Stomach smooth muscle (tissue), 2 donors: ENCODE measurements around the gene SMOC2.

Source experiments
- H3K27ac ChIP-seq: one replicate; pipeline ENCODE4 v1.7.0; 2013; ENCODE audit warnings: mild to moderate bottlenecking, low read length, inconsistent platforms
- H3K27me3 ChIP-seq, 2 donors: one replicate each; pipeline ENCODE4 v1.7.0; 2013; ENCODE audit warnings: low read length in 2 of 2; ENCODE audit not compliant: insufficient read depth in 2 of 2, control insufficient read depth in 1 of 2
- H3K36me3 ChIP-seq, 2 donors: one replicate each; pipeline ENCODE4 v1.7.0; 2013; ENCODE audit warnings: low read length in 2 of 2; ENCODE audit not compliant: control insufficient read depth in 2 of 2, insufficient read depth in 2 of 2
- H3K4me1 ChIP-seq: one replicate; pipeline ENCODE4 v1.7.0; 2013; ENCODE audit warnings: low read length; ENCODE audit not compliant: control insufficient read depth, insufficient read depth
- H3K4me3 ChIP-seq, 2 donors: one replicate each; pipeline ENCODE4 v1.7.0; 2013; ENCODE audit warnings: low read length in 2 of 2
- H3K9ac ChIP-seq, 2 donors: one replicate each; pipeline ENCODE4 v1.7.0; 2013; ENCODE audit warnings: low read length in 2 of 2, mild to moderate bottlenecking in 1 of 2
- H3K9me3 ChIP-seq, 2 donors: one replicate each; pipeline ENCODE4 v1.7.0; 2013; ENCODE audit warnings: low read length in 2 of 2; ENCODE audit not compliant: control insufficient read depth in 2 of 2
- donor health status: healthy.
- donor health status: Pancreatic carcinoma.

The SMOC2 gene

GRCh38 chr6:168517742-168518347 lies 76.9 kb downstream of the SMOC2 start:
- no peak overlapping the region for H3K9ac ChIP-seq
- no peak overlapping the region for H3K27ac ChIP-seq
- no peaks in the 10 kb centered on the region for H3K27me3 ChIP-seq
- peaks cover 4% of the 10 kb centered on the region for H3K4me1 ChIP-seq
- no peaks in the 10 kb centered on the region for H3K9me3 ChIP-seq
- H3K4me3 ChIP-seq: no peak overlapping the region
- peaks cover 22 to 23% of the 10 kb centered on the region in 2 donors for H3K36me3 ChIP-seq

GRCh38 chr6:168518348-168518745 lies 77.4 kb downstream of the SMOC2 start:
- no peak overlapping the region for H3K4me3 ChIP-seq
- no peak overlapping the region for H3K9ac ChIP-seq
- H3K9me3 ChIP-seq: no peaks in the 10 kb centered on the region
- H3K36me3 ChIP-seq: peaks cover 22 to 23% of the 10 kb centered on the region in 2 donors
- H3K27ac ChIP-seq: no peak overlapping the region
- H3K4me1 ChIP-seq: peaks cover 4% of the 10 kb centered on the region
- no peaks in the 10 kb centered on the region for H3K27me3 ChIP-seq

DNA sequence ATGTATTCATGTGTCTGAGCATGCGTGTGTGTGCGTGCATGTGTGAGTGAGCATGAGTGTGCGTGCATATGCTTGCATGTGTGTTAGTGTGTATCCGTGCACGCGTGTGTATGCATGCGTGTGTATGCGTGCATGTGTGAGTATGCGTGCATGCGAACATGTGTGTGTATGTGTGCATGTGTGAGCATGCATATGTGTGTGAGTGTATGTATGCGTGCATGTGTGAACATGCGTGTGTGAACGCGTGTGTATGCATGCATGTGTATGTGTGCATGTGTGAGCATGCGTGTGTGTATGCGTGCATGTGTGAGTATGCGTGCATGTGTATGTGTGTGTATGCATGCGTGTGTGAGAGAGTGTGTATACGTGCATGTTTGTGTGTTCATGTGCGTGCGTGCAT lies 77.9 kb downstream of the SMOC2 start:
- no peaks in the 10 kb centered on the region for H3K9me3 ChIP-seq
- no peaks in the 10 kb centered on the region for H3K27me3 ChIP-seq
- no peak overlapping the region for H3K4me3 ChIP-seq
- H3K27ac ChIP-seq: no peak overlapping the region
- peaks cover 22 to 23% of the 10 kb centered on the region in 2 donors for H3K36me3 ChIP-seq
- H3K9ac ChIP-seq: no peak overlapping the region
- H3K4me1 ChIP-seq: peaks cover 4% of the 10 kb centered on the region

DNA sequence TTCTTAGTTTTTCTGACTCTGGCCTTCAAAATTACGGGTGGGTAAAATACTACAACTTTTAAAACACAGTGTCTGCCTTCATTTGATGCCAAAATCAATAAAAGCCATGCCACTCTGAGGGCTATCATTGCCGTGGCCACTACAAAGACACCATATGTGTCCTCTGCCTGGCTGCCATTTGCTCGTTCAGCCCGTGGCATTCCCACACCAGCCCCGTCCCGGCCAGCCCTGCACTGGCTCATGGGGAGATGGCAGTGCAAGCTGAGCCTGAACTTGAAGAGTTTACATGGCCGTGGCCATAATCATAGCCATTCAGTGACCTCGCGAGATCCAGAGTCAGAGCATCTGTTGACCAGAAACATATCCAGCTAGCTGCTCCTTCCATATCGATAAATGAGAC lies 79.2 kb downstream of the SMOC2 start:
- Histone ChIP-seq H3K36me3 (peaks cover 20 to 23% of the 10 kb centered on the region in 2 donors), H3K4me1 (peaks cover 4% of the 10 kb centered on the region), H3K27me3 (no peaks in the 10 kb centered on the region), H3K4me3 (no peak overlapping the region), H3K9me3 (no peaks in the 10 kb centered on the region), H3K9ac (no peak overlapping the region), H3K27ac (no peak overlapping the region)

GRCh38 chr6:168524571-168525001 lies 83.6 kb downstream of the SMOC2 start:
- no peaks in the 10 kb centered on the region for H3K9me3 ChIP-seq
- H3K4me3 ChIP-seq: no peak overlapping the region
- peak overlapping the region; percentile 95 for H3K27ac ChIP-seq
- H3K36me3 ChIP-seq: peaks cover 6 to 8% of the 10 kb centered on the region in 2 donors
- no peak overlapping the region for H3K9ac ChIP-seq
- H3K27me3 ChIP-seq: no peaks in the 10 kb centered on the region
- peaks cover 27% of the 10 kb centered on the region for H3K4me1 ChIP-seq

DNA sequence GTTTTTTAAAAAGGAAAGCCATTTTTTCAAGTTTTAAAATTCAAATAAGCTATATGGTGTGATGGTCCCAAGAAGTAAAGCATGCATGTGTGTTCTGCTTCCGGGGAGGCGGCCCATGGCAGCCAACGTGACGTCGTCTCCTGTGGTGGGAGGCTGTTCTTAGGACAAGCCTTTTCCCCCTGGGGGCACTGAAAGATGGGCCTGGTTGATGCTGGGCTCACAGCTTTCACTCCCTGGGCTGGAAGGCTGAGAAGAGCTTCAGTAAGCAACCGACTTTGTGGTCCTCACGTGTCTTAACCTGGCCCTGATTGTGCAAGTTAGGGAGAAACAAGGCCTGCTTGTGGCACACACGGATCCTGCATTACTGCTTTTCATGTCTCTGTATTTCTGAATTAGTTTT lies 84.1 kb downstream of the SMOC2 start:
- H3K4me1 ChIP-seq: peaks cover 27% of the 10 kb centered on the region
- no peaks in the 10 kb centered on the region for H3K27me3 ChIP-seq
- no peak overlapping the region for H3K4me3 ChIP-seq
- peak overlapping the region; percentile 95 for H3K27ac ChIP-seq
- H3K9me3 ChIP-seq: no peaks in the 10 kb centered on the region
- peaks cover 3 to 8% of the 10 kb centered on the region in 2 donors for H3K36me3 ChIP-seq
- H3K9ac ChIP-seq: no peak overlapping the region

- Histone ChIP-seq H3K9me3 (no peaks in the 10 kb centered on the region), H3K4me3 (no peak overlapping the region), H3K4me1 (peaks cover 27% of the 10 kb centered on the region), H3K36me3 (peaks cover 3 to 10% of the 10 kb centered on the region in 2 donors), H3K27me3 (no peaks in the 10 kb centered on the region), H3K27ac (peak overlapping the region; percentile 95), H3K9ac (peak overlapping the region; percentile 19 to 38)
Measured at GRCh38 chr6:168525926-168526630, 85.1 kb downstream of the SMOC2 start.

DNA sequence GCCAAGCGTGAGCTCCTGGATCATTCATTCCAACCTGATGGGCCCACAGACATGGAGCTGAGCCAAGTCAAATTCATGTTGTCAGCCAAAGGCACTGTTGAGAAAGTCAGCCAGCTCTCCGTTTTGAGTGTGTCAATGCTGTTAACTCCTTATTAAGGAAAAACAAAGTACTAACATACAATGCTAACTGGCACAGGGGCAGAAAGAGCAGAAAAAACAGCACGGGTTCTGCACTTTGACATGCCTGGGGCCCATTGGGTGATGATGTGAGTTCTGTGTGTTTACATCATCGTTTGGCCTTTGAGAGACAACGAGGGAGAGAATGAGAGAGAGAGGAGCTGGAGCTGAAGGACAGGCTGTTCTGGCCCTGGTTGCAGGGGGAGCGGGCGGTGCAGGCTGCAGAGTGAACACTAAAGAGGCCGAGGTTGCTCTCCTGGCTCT lies 85.9 kb downstream of the SMOC2 start:
- Histone ChIP-seq H3K4me3 (no peak overlapping the region), H3K27ac (peak overlapping the region; percentile 95), H3K4me1 (peaks cover 32% of the 10 kb centered on the region), H3K36me3 (peaks cover 3 to 12% of the 10 kb centered on the region in 2 donors), H3K9ac (peak overlapping the region; percentile 38 to 51), H3K9me3 (no peaks in the 10 kb centered on the region), H3K27me3 (no peaks in the 10 kb centered on the region)

DNA sequence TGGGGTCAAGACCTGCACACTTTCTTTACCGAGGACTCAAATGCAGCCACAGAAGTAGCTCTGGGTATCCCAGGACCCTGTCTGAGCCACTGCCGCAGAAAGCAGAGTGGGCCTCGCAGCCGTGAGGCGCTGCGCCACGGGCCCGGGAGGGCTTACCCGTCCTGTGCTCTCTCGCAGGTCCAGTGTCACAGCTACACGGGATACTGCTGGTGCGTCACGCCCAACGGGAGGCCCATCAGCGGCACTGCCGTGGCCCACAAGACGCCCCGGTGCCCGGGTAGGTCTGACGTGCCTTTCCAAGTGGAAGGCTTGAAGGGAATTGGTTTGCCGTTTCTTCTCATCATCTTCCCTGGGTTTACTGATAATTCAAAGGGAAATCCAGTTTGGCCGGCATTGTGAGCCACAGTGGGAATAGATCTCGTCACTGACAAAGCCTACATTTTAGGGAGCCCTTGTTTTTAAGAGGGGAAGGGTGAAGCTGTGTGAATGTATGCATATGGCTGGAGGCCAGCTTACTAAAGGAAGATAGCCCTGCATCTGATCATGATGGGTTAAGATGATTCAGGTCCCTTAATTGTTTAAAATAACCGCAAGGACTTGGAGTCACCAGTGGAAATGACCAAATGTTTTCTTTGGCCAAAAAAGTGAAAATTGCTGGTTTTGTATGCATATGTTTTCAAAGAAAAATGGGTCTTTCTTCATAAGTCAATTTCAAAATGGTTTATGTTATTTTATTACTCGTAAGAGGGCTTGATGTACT lies 86.6 kb downstream of the SMOC2 start:
- Histone ChIP-seq H3K36me3 (peaks cover 3 to 8% of the 10 kb centered on the region in 2 donors), H3K4me1 (peaks cover 38% of the 10 kb centered on the region), H3K27ac (peak overlapping the region; percentile 95), H3K9ac (peak overlapping the region; percentile 38 to 51), H3K9me3 (no peaks in the 10 kb centered on the region), H3K27me3 (no peaks in the 10 kb centered on the region), H3K4me3 (peak overlapping the region in 1 of 2 donors; percentile 22)

DNA sequence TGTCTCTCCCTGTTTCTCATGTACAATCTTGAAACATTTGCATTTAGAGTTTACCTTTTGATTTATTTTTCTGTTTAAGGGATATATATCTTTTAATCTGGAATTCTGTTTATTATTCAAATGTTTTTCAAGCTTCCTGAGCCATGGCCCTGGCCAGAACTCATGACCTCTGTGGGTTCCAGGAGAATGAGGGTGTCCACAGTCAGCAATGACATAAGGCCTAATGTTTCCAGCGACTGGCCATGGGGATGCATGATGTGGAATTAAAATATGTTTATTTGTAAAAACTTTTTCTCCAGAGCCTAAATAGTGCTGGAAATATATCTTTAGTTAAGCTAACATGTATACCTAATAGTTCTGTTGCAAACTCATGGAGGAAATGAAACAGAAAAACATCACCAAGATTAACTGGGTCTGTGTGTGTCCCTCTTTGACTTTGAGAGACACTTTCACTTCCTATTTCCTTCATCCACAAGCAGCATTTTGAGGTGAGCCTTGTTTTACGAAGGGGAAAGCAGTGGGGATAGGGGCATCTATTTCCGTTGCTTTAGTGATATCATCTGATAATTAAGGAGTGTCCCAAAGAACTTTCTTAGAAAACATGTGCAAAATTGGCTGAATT lies 87.6 kb downstream of the SMOC2 start:
- no peak overlapping the region for H3K4me3 ChIP-seq
- peak overlapping the region; percentile 37 for H3K27ac ChIP-seq
- H3K36me3 ChIP-seq: peaks cover 3 to 8% of the 10 kb centered on the region in 2 donors
- H3K9me3 ChIP-seq: no peaks in the 10 kb centered on the region
- peaks cover 46% of the 10 kb centered on the region for H3K4me1 ChIP-seq
- H3K9ac ChIP-seq: no peak overlapping the region
- no peaks in the 10 kb centered on the region for H3K27me3 ChIP-seq
